ENCODE results near the gene RAB1A. TPM values are rescaled to one million over a fixed set of nuclear protein-coding genes. Genes with fewer than 3 reads are reported as not detected.

RAB1A gene
- total and polyA plus RNA-seq, 2 of the 13 experiments (the other 11 are each of a cell fraction or from before 2014, with no cell fraction given): 206 to 226 TPM

GRCh38 chr2:65056215-65057053 lies 73.5 kb downstream of the RAB1A start, which contains the start of gene CEP68 (continued):
- no peak for TF ChIP-seq TAF15 (IDR thresholded peaks at IDR 0.05; ENCODE audit: low read depth, low read length, poor library complexity, severe bottlenecking)
- TF ChIP-seq, protein P1, sequence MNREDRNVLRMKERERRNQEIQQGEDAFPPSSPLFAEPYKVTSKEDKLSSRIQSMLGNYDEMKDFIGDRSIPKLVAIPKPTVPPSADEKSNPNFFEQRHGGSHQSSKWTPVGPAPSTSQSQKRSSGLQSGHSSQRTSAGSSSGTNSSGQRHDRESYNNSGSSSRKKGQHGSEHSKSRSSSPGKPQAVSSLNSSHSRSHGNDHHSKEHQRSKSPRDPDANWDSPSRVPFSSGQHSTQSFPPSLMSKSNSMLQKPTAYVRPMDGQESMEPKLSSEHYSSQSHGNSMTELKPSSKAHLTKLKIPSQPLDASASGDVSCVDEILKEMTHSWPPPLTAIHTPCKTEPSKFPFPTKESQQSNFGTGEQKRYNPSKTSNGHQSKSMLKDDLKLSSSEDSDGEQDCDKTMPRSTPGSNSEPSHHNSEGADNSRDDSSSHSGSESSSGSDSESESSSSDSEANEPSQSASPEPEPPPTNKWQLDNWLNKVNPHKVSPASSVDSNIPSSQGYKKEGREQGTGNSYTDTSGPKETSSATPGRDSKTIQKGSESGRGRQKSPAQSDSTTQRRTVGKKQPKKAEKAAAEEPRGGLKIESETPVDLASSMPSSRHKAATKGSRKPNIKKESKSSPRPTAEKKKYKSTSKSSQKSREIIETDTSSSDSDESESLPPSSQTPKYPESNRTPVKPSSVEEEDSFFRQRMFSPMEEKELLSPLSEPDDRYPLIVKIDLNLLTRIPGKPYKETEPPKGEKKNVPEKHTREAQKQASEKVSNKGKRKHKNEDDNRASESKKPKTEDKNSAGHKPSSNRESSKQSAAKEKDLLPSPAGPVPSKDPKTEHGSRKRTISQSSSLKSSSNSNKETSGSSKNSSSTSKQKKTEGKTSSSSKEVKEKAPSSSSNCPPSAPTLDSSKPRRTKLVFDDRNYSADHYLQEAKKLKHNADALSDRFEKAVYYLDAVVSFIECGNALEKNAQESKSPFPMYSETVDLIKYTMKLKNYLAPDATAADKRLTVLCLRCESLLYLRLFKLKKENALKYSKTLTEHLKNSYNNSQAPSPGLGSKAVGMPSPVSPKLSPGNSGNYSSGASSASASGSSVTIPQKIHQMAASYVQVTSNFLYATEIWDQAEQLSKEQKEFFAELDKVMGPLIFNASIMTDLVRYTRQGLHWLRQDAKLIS (CRISPR knock-in tag; IDR thresholded peaks at IDR 0.05): 0 out of 2 replicates have a peak, but pooled peaks have one; percentile 33
- TF ChIP-seq MZF1 (CRISPR knock-in tag; IDR thresholded peaks at IDR 0.05; ENCODE audit: borderline replicate concordance): no peak; the same call in 1 of the 2 replicates
- TF ChIP-seq ATAD3A (CRISPR knock-in tag; IDR thresholded peaks at IDR 0.05): no peak
- no peak for TF ChIP-seq ZNF30 (CRISPR knock-in tag; IDR thresholded peaks at IDR 0.05)
- TF ChIP-seq PITX1 (CRISPR knock-in tag; IDR thresholded peaks at IDR 0.05): 0 out of 2 replicates have a peak, but pooled peaks have one; percentile 61
- TF ChIP-seq, protein P2, sequence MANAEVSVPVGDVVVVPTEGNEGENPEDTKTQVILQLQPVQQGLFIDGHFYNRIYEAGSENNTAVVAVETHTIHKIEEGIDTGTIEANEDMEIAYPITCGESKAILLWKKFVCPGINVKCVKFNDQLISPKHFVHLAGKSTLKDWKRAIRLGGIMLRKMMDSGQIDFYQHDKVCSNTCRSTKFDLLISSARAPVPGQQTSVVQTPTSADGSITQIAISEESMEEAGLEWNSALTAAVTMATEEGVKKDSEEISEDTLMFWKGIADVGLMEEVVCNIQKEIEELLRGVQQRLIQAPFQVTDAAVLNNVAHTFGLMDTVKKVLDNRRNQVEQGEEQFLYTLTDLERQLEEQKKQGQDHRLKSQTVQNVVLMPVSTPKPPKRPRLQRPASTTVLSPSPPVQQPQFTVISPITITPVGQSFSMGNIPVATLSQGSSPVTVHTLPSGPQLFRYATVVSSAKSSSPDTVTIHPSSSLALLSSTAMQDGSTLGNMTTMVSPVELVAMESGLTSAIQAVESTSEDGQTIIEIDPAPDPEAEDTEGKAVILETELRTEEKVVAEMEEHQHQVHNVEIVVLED (CRISPR knock-in tag; IDR thresholded peaks at IDR 0.05; ENCODE audit: borderline replicate concordance): peak; percentile 73
- no peak; the same call in none of the 2 replicates for TF ChIP-seq ZSCAN12 (CRISPR knock-in tag; IDR thresholded peaks at IDR 0.05)
- TF ChIP-seq, protein P3, sequence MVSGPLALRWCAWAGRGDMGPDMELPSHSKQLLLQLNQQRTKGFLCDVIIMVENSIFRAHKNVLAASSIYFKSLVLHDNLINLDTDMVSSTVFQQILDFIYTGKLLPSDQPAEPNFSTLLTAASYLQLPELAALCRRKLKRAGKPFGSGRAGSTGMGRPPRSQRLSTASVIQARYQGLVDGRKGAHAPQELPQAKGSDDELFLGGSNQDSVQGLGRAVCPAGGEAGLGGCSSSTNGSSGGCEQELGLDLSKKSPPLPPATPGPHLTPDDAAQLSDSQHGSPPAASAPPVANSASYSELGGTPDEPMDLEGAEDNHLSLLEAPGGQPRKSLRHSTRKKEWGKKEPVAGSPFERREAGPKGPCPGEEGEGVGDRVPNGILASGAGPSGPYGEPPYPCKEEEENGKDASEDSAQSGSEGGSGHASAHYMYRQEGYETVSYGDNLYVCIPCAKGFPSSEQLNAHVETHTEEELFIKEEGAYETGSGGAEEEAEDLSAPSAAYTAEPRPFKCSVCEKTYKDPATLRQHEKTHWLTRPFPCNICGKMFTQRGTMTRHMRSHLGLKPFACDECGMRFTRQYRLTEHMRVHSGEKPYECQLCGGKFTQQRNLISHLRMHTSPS (CRISPR knock-in tag; IDR thresholded peaks at IDR 0.05; ENCODE audit: low read depth): no peak
- TF ChIP-seq ZNF468 (CRISPR knock-in tag; IDR thresholded peaks at IDR 0.05): no peak
- no peak for TF ChIP-seq HNRNPUL1 (IDR thresholded peaks at IDR 0.05; ENCODE audit: low read depth, low read length)
- TF ChIP-seq ZNF713 (CRISPR knock-in tag; IDR thresholded peaks at IDR 0.05): no peak
- no peak for TF ChIP-seq CREM (IDR thresholded peaks at IDR 0.05)
- TF ChIP-seq CREM (CRISPR knock-in tag; IDR thresholded peaks at IDR 0.05): no peak
- no peak for TF ChIP-seq FOXK2 (IDR thresholded peaks at IDR 0.05)
- TF ChIP-seq KAT7 (CRISPR knock-in tag; IDR thresholded peaks at IDR 0.05; ENCODE audit: borderline replicate concordance): peak; percentile 89; the same call in 1 of the 2 replicates
- no peak for TF ChIP-seq KDM6A (CRISPR knock-in tag; IDR thresholded peaks at IDR 0.05; ENCODE audit: low read depth)
- TF ChIP-seq ZBTB7A (CRISPR knock-in tag; IDR thresholded peaks at IDR 0.05): peak; percentile 79; the same call in 1 of the 2 replicates
- TF ChIP-seq MEIS2 (CRISPR knock-in tag; IDR thresholded peaks at IDR 0.05): peak; percentile 77
- TF ChIP-seq RAD21 (CRISPR knock-in tag; IDR thresholded peaks at IDR 0.05): peak; percentile 67; the same call in 1 of the 2 replicates
- no peak for TF ChIP-seq MAZ (IDR thresholded peaks at IDR 0.05; ENCODE audit: borderline replicate concordance, low read depth, low read length)
- peak; percentile 94; the same call in 1 of the 2 replicates for TF ChIP-seq MAZ (CRISPR knock-in tag; IDR thresholded peaks at IDR 0.05; ENCODE audit: low read depth)
- peak; percentile 69; the same call in 1 of the 2 replicates for TF ChIP-seq ZNF501 (CRISPR knock-in tag; IDR thresholded peaks at IDR 0.05)
